GM12878 (cell line): ENCODE measurements around the gene UGGT2. TPM values are rescaled to one million over a fixed set of nuclear protein-coding genes. Genes with fewer than 3 reads are reported as not detected.
A peak's percentile ranks its signal among the peaks of the same experiment; 100 is the strongest.

Source experiments
- ATAC-seq: fragments of 200-7000 bp; cut with Tn5 transposase; 3 replicates; pipeline ENCODE4 v1.9.1; 2020; ENCODE audit warnings: mild to moderate bottlenecking, moderate library complexity
- BruUV-seq: library from RNA; stranded (reverse); fragments of 400-500 nt; replicated peaks from 2 replicates; lab custom pipeline; 2021; lab: Mats Ljungman, UMichigan
- CTCF ChIA-PET: fragments of 300-600 bp; sonication (Branson Sonifier 250); formaldehyde crosslinking; extraction: SDS; loops from one replicate; lab custom pipeline; 2021; ENCODE audit warnings: inconsistent platforms; lab: Yijun Ruan, JAX
- POLR2A ChIA-PET: fragments of 350-600 bp; formaldehyde crosslinking; extraction: SDS; loops from one replicate; lab custom pipeline; 2021; ENCODE audit warnings: inconsistent platforms; lab: Charles Lee
- RAD21 ChIA-PET: fragments of 300-600 bp; sonication (Branson Sonifier 250); formaldehyde crosslinking; loops from one replicate; lab custom pipeline; 2023; ENCODE audit warnings: antibody characterized with exemption; ENCODE audit not compliant: unreplicated experiment; lab: Charles Lee
- SMC1A ChIA-PET: fragments of 300-600 bp; sonication (Branson Sonifier 250); formaldehyde crosslinking; loops from one replicate; lab custom pipeline; 2023; ENCODE audit not compliant: unreplicated experiment, uncharacterized antibody; lab: Charles Lee
- DNase-seq: peaks from one replicate; pipeline ENCODE4 v3.0.0-alpha.2; 2011; ENCODE audit warnings: low read depth, low spot score
- FAIRE-seq: peaks from 3 replicates; lab custom pipeline; 2011; peaks lifted over from hg19 to GRCh38; lab: Jason Lieb, UNC
- H2AFZ ChIP-seq: 2 replicates; pipeline ENCODE4 v1.6.0; 2011; ENCODE audit warnings: low read depth, low read length, control low read depth; ENCODE audit not compliant: control insufficient read depth
- H3K27ac ChIP-seq: 2 replicates; pipeline ENCODE4 v1.5.1; 2011; ENCODE audit warnings: control low read depth; ENCODE audit not compliant: control insufficient read depth, insufficient read depth
- H3K27me3 ChIP-seq, 2 experiments: replicated peaks in 1 of 2; 2 replicates each; pipeline versions ENCODE4 v1.6.0 to v1.6.1; 2011; ENCODE audit warnings: low read length in 1 of 2; ENCODE audit not compliant: control insufficient read depth in 2 of 2, insufficient read depth in 2 of 2
- H3K36me3 ChIP-seq, 2 experiments: 2 replicates each; pipeline ENCODE4 v1.5.1; 2011; ENCODE audit warnings: low read length in 1 of 2; ENCODE audit not compliant: control insufficient read depth in 2 of 2, insufficient read depth in 2 of 2
- H3K4me1 ChIP-seq: 2 replicates; pipeline ENCODE4 v1.6.1; 2011; ENCODE audit warnings: mild to moderate bottlenecking, low read length, moderate library complexity, mixed read lengths; ENCODE audit not compliant: control insufficient read depth, insufficient read depth
- H3K4me2 ChIP-seq: 2 replicates; pipeline ENCODE4 v1.6.0; 2011; ENCODE audit warnings: control low read depth; ENCODE audit not compliant: control insufficient read depth, insufficient read depth
- H3K4me3 ChIP-seq: fragments of 200-600 bp; sonication (generic); 2 replicates; pipeline ENCODE4 v1.5.1; 2016
- H3K79me2 ChIP-seq: 2 replicates; pipeline ENCODE4 v1.6.0; 2011; ENCODE audit warnings: low read length; ENCODE audit not compliant: control insufficient read depth, insufficient read depth
- H3K9ac ChIP-seq: 2 replicates; pipeline ENCODE4 v1.8.0; 2011; ENCODE audit warnings: low read length, control low read depth, mixed read lengths; ENCODE audit not compliant: control insufficient read depth, insufficient read depth
- H3K9me3 ChIP-seq: replicated peaks from 3 replicates; pipeline ENCODE4 v1.5.1; 2011; ENCODE audit warnings: mild to moderate bottlenecking, low read length; ENCODE audit not compliant: control insufficient read depth, insufficient read depth
- H4K20me1 ChIP-seq: 2 replicates; pipeline ENCODE4 v1.6.0; 2011; ENCODE audit not compliant: control insufficient read depth, insufficient read depth
- BRCA1 ChIP-seq: IDR thresholded peaks from 2 replicates; pipeline ENCODE4 v1.6.1; 2011; ENCODE audit warnings: low read depth, low read length, improper control_type of control experiment
- CBX5 ChIP-seq: sonication (generic); IDR thresholded peaks from 2 replicates; pipeline ENCODE4 v1.6.1; 2016; ENCODE audit warnings: low read depth, moderate library complexity, mild to moderate bottlenecking, inconsistent platforms
- CREB1 ChIP-seq: IDR thresholded peaks from 2 replicates; pipeline ENCODE4 v1.6.1; 2012; ENCODE audit warnings: low read depth, mild to moderate bottlenecking, inconsistent platforms
- ESRRA ChIP-seq: IDR thresholded peaks from 2 replicates; pipeline ENCODE4 v1.6.1; 2012; ENCODE audit warnings: mild to moderate bottlenecking, low read length, improper control_type of control experiment
- GATAD2B ChIP-seq: fragments of 450-650 bp; conservative IDR thresholded peaks from 2 replicates; pipeline ENCODE4 v1.6.1; 2017; ENCODE audit warnings: low read depth, mild to moderate bottlenecking, moderate library complexity
- JUNB ChIP-seq: IDR thresholded peaks from 2 replicates; pipeline ENCODE4 v1.6.1; 2016; ENCODE audit warnings: antibody characterized with exemption, mild to moderate bottlenecking
- NR2C2 ChIP-seq: IDR thresholded peaks from 2 replicates; pipeline ENCODE4 v1.6.1; 2011; ENCODE audit warnings: borderline replicate concordance, low read depth; ENCODE audit not compliant: control insufficient read depth, insufficient read length
- PBX3 ChIP-seq: IDR thresholded peaks from 2 replicates; pipeline ENCODE4 v1.6.1; 2011; ENCODE audit warnings: mild to moderate bottlenecking, low read depth, low read length, moderate library complexity; ENCODE audit not compliant: insufficient replicate concordance
- POLR2AphosphoS2 ChIP-seq: IDR thresholded peaks from 2 replicates; pipeline ENCODE4 v1.6.1; 2011; ENCODE audit warnings: low read depth, mild to moderate bottlenecking, low read length, improper control_type of control experiment, moderate library complexity
- POLR2AphosphoS5 ChIP-seq: IDR thresholded peaks from 2 replicates; pipeline ENCODE4 v1.6.1; 2011; ENCODE audit warnings: mild to moderate bottlenecking, low read length, inconsistent platforms
- RFX5 ChIP-seq: IDR thresholded peaks from 2 replicates; pipeline ENCODE4 v1.6.1; 2011; ENCODE audit warnings: low read depth, low read length, improper control_type of control experiment
- SIN3A ChIP-seq: IDR thresholded peaks from 2 replicates; pipeline ENCODE4 v1.6.1; 2012; ENCODE audit warnings: low read depth, low read length, improper control_type of control experiment
- SKIL ChIP-seq: fragments of 450-650 bp; IDR thresholded peaks from 2 replicates; pipeline ENCODE4 v1.6.1; 2017; ENCODE audit warnings: mild to moderate bottlenecking, low read depth, inconsistent platforms; ENCODE audit not compliant: poor library complexity, severe bottlenecking
- ZNF217 ChIP-seq: fragments of 450-650 bp; IDR thresholded peaks from 2 replicates; pipeline ENCODE4 v1.6.1; 2017; ENCODE audit warnings: antibody characterized with exemption, mild to moderate bottlenecking
- WGBS: methylation state at CpG from one replicate; pipeline ENCODE4 v1.1.6; 2016; ENCODE audit warnings: low lambda C conversion rate; ENCODE audit not compliant: insufficient replicate concordance, insufficient coverage; ENCODE audit errors: missing lambda C conversion rate; 5-methylcytosine and 5-hydroxymethylcytosine counted together
- in situ Hi-C: fragments of 300-500 bp; cut with MboI; formaldehyde crosslinking; loops from 9 replicates; pipeline ENCODE4 v1.14.3; 2018; ENCODE audit warnings: mixed read lengths
- intact Hi-C: fragments of 100-400 bp; cut with micrococcal nuclease; formaldehyde crosslinking; loops from one replicate; pipeline ENCODE4 v1.14.2; 2022; ENCODE audit not compliant: unreplicated experiment
- polyA plus RNA-seq, 11 experiments: library from polyadenylated mRNA; depleted of rRNA in 4 of 11; unstranded in 6 of 11; stranded (reverse) in 5 of 11; fragments of >200 nt; fragmentation: Nextera tagmentation in 4 of 11; fragmentation: Illumina TruSeq in 1 of 11; extraction: Ambion mirVana in 4 of 11; extraction: Trizol in 1 of 11; gene quantifications; 1 replicate in 1 of 11; 2 replicates in 10 of 11; pipeline versions ENCODE4 v1.2.1 to v1.2.3, GENCODE V29; 2011 to 2016; ENCODE audit warnings: inconsistent platforms in 2 of 11, missing spikeins in 2 of 11, low read depth in 1 of 11
- total RNA-seq, 4 experiments: library from RNA; depleted of rRNA in 3 of 4; stranded (reverse); fragments of >200 nt in 3 of 4; fragmentation: Illumina TruSeq in 1 of 4; extraction: Trizol in 1 of 4; gene quantifications; 2 replicates each; pipeline versions ENCODE4 v1.2.1 to v1.2.3, GENCODE V29; 2013 to 2021
- TF ChIP-seq, protein P1 (sequence below): IDR thresholded peaks from 2 replicates; pipeline ENCODE4 v1.6.1; 2012; ENCODE audit warnings: low read length, inconsistent platforms
- TF ChIP-seq, protein P2 (sequence below): IDR thresholded peaks from 2 replicates; pipeline ENCODE4 v1.6.1; 2012; ENCODE audit warnings: low read depth, low read length, improper control_type of control experiment
- TF ChIP-seq, protein P3 (sequence below): fragments of 450-650 bp; IDR thresholded peaks from 2 replicates; pipeline ENCODE4 v1.6.1; 2017; ENCODE audit warnings: low read depth, mild to moderate bottlenecking, moderate library complexity

Gene UGGT2
- total and polyA plus RNA-seq, 10 of the 15 experiments (the other 5 are each of a cell fraction or from before 2014, with no cell fraction given): 4.9 to 29.0 (median 17.3) TPM

- Histone ChIP-seq H3K4me1 (no peaks in the 10 kb centered on the region), H3K9me3 (no peaks in the 10 kb centered on the region; the same call in 2 of the 3 replicates), H2AFZ (peak overlapping the region; percentile 100), H4K20me1 (no peaks in the 10 kb centered on the region), H3K4me3 (peak overlapping the region; percentile 90), H3K27me3 (no peaks in the 10 kb centered on the region), H3K36me3 (no peaks in the 10 kb centered on the region), H3K27ac (peak overlapping the region; percentile 88), H3K9ac (peak overlapping the region; percentile 84), H3K79me2 (peaks cover 15% of the 10 kb centered on the region), H3K4me2 (peak overlapping the region; percentile 95)
- intact Hi-C loops (no loop called here), in situ Hi-C loops (no loop called here)
- peak; percentile 28 for DNase-seq
- 0% methylated on average over 11 of the region's 12 CpGs for WGBS
- FAIRE-seq: peak; percentile 78
- ChIA-PET POLR2A (interaction anchor here (1.1 to 1.2 kb wide), 2 partner anchors 18 to 19 kb away, joined by 3 to 4 read pairs; no protein-coding TSS in a partner anchor), SMC1A (interaction anchor here (0.9 to 2.0 kb wide), 5 partner anchors 10 to 33 kb away, joined by 3 to 11 read pairs (median 3); no protein-coding TSS in a partner anchor), RAD21 (interaction anchor here (0.8 to 1.8 kb wide), 3 partner anchors 8 to 33 kb away, joined by 3 to 7 read pairs (median 5); no protein-coding TSS in a partner anchor), CTCF (interaction anchor here (0.6 to 2.2 kb wide), 9 partner anchors 9 to 79 kb away, joined by 3 to 9 read pairs (median 4); no protein-coding TSS in a partner anchor)
- BruUV-seq: no TSS peak
- peak; percentile 80 for ATAC-seq
- TF ChIP-seq POLR2AphosphoS2: no peak
- TF ChIP-seq CREB1: peak; percentile 91
- no peak for TF ChIP-seq PBX3
- TF ChIP-seq, protein P1, sequence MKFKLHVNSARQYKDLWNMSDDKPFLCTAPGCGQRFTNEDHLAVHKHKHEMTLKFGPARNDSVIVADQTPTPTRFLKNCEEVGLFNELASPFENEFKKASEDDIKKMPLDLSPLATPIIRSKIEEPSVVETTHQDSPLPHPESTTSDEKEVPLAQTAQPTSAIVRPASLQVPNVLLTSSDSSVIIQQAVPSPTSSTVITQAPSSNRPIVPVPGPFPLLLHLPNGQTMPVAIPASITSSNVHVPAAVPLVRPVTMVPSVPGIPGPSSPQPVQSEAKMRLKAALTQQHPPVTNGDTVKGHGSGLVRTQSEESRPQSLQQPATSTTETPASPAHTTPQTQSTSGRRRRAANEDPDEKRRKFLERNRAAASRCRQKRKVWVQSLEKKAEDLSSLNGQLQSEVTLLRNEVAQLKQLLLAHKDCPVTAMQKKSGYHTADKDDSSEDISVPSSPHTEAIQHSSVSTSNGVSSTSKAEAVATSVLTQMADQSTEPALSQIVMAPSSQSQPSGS: peak; percentile 79
- TF ChIP-seq NR2C2: no peak
- TF ChIP-seq ESRRA: no peak
- no peak for TF ChIP-seq RFX5
- TF ChIP-seq JUNB: 0 out of 2 replicates have a peak, but pooled peaks have one; percentile 12
- TF ChIP-seq ZNF217: no peak
- no peak for TF ChIP-seq BRCA1
- TF ChIP-seq SKIL: no peak
- TF ChIP-seq POLR2AphosphoS5: no peak
- no peak for TF ChIP-seq SIN3A
- no peak for TF ChIP-seq GATAD2B
- TF ChIP-seq, protein P2, sequence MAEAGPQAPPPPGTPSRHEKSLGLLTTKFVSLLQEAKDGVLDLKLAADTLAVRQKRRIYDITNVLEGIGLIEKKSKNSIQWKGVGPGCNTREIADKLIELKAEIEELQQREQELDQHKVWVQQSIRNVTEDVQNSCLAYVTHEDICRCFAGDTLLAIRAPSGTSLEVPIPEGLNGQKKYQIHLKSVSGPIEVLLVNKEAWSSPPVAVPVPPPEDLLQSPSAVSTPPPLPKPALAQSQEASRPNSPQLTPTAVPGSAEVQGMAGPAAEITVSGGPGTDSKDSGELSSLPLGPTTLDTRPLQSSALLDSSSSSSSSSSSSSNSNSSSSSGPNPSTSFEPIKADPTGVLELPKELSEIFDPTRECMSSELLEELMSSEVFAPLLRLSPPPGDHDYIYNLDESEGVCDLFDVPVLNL: no peak
- no peak for TF ChIP-seq CBX5
- TF ChIP-seq, protein P3, sequence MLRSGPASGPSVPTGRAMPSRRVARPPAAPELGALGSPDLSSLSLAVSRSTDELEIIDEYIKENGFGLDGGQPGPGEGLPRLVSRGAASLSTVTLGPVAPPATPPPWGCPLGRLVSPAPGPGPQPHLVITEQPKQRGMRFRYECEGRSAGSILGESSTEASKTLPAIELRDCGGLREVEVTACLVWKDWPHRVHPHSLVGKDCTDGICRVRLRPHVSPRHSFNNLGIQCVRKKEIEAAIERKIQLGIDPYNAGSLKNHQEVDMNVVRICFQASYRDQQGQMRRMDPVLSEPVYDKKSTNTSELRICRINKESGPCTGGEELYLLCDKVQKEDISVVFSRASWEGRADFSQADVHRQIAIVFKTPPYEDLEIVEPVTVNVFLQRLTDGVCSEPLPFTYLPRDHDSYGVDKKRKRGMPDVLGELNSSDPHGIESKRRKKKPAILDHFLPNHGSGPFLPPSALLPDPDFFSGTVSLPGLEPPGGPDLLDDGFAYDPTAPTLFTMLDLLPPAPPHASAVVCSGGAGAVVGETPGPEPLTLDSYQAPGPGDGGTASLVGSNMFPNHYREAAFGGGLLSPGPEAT: 0 out of 2 replicates have a peak, but pooled peaks have one; percentile 20
Observed at GRCh38 chr13:96052656-96053002, 572 bp downstream of the UGGT2 start.
